Measurements from ENCODE around the gene NDUFB3. TPM values are rescaled to one million over a fixed set of nuclear protein-coding genes. Genes with fewer than 3 reads are reported as not detected.

Gene NDUFB3
- 83.7 and 113 TPM in 2 replicates for total RNA-seq

GRCh38 chr2:201071479-201072200 is at the start of gene NDUFB3, which contains the start of gene HYCC2:
NDUFB3 (plus strand) TSS chr2:201072001; CDS start chr2:201078883, 6,882 bp downstream.
HYCC2 (minus strand) TSS chr2:201071671; CDS start chr2:201024009, 47,662 bp downstream.

GRCh38 chr2:201116115-201116958 is 44.5 kb downstream of the NDUFB3 start, which contains the start of gene CFLAR:
CFLAR (plus strand) TSS chr2:201116164; CDS start chr2:201129866, 13,702 bp downstream.

Other genes starting within 250 kb of the NDUFB3 start
- gene CLK1, start 207.3 kb upstream of the NDUFB3 start, total RNA-seq: 47.4 and 88.5 TPM in 2 replicates
- 49.0 and 56.0 TPM in 2 replicates for gene PPIL3, start 182.9 kb upstream of the NDUFB3 start, total RNA-seq
- gene NIF3L1, start 182.6 kb upstream of the NDUFB3 start, total RNA-seq: 25.4 and 38.0 TPM in 2 replicates
- 14.1 and 20.7 TPM in 2 replicates for gene ORC2, start 108.3 kb upstream of the NDUFB3 start, total RNA-seq
- 9.8 and 11.6 TPM in 2 replicates for gene HYCC2, start 330 bp upstream of the NDUFB3 start, total RNA-seq
- gene CFLAR, start 44.2 kb downstream of the NDUFB3 start, total RNA-seq: 79.4 and 179 TPM in 2 replicates
- gene CASP10, start 111.1 kb downstream of the NDUFB3 start, total RNA-seq: 6.1 and 8.2 TPM in 2 replicates
- 24.0 and 24.2 TPM in 2 replicates for gene CASP8, start 188.5 kb downstream of the NDUFB3 start, total RNA-seq

All from regular cardiac myocyte (primary cell).